C4-2B (cell line): ENCODE data around the gene TAF3.

Experiments used
- ZFX ChIP-seq: fragments of 450-650 bp; IDR thresholded peaks from 2 replicates; pipeline ENCODE4 v1.6.1; 2017
- TF ChIP-seq, protein P1 (sequence below): fragments of 450-650 bp; conservative IDR thresholded peaks from 2 replicates; pipeline ENCODE4 v1.5.1; 2017; ENCODE audit warnings: mild to moderate bottlenecking

DNA sequence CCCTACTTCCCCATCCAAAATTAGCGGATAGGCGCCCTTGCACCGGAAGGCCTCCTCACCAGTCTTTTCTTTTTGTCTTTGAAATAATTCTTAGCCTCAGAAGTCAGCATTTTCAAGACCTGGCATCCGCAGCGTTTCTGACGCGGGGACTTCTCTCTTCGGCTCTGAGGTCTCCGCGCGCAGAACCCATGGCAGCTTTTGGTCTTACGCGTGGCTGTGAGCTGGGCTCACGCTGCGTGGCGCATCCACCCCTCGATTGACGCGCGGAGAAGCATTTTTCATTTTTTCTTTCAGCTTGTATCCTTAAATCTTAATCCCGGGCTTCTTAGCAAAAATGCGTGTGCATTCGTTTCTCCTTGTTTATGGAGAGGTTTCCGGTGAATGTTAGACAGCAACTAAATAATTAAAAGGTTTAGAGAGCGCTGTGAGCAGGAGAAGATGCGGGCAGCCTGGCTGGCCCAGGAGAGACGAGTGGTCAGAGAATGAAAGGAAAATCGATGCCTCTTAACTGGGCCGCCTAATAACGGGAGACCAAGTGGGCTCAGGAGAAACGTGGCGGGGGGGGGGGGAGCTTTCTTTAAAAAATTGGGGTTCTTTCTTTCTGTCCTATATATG is 234.1 kb downstream of the TAF3 start:
- TF ChIP-seq, protein P1, sequence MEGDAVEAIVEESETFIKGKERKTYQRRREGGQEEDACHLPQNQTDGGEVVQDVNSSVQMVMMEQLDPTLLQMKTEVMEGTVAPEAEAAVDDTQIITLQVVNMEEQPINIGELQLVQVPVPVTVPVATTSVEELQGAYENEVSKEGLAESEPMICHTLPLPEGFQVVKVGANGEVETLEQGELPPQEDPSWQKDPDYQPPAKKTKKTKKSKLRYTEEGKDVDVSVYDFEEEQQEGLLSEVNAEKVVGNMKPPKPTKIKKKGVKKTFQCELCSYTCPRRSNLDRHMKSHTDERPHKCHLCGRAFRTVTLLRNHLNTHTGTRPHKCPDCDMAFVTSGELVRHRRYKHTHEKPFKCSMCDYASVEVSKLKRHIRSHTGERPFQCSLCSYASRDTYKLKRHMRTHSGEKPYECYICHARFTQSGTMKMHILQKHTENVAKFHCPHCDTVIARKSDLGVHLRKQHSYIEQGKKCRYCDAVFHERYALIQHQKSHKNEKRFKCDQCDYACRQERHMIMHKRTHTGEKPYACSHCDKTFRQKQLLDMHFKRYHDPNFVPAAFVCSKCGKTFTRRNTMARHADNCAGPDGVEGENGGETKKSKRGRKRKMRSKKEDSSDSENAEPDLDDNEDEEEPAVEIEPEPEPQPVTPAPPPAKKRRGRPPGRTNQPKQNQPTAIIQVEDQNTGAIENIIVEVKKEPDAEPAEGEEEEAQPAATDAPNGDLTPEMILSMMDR, result no peak
- no peak for TF ChIP-seq ZFX
